IPS DF 4.7 (cell line): ENCODE data around the gene AGAP1.
A peak's percentile ranks its signal among the peaks of the same experiment; 100 is the strongest.

Experiments used
- DNase-seq: peaks from one replicate; pipeline ENCODE4 v3.0.0-alpha.2; 2013; ENCODE audit warnings: low spot score; ENCODE audit errors: extremely low read depth

AGAP1 gene

GRCh38 chr2:235802542-235802941, 308.7 kb downstream of the AGAP1 start:
- no peak for DNase-seq

GRCh38 chr2:235803028-235803427, 309.2 kb downstream of the AGAP1 start:
- DNase-seq = no peak

GRCh38 chr2:235804676-235805075, 310.8 kb downstream of the AGAP1 start:
- DNase-seq = no peak

DNA sequence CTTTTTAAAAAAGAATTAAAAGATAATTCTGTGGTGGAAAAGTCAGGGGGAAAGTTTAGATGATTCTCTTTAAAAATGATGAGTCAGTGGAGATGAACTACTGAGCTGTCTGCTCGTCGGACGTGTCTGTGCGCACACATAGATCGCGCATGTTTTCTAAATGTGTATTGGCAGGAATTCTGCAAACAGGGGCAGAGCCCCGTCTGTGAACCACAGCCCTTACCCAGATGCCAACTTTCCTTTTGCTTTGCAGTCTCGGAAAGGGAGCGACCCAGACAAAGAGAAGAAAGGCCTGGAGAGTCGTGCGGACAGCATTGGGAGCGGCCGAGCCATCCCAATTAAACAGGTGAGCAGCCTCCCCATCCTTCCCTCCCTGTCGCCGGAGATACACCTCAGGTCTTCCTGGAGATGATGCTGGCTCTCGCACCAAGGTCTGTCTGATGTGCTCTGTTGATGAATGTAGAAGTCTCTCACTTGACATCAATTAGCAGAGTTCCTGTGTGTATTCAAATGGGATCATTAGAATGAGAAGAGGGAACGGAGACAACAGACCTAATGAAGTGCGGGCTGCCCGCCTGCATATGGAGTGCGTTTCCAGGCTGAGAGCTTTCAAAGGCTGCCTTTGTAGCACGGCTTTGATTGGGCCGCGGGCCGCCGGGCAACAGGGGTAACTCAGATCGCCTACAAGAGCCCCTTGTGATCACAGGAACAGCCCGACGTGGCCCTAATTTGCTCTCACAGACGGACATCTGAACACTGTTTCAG, 313.3 kb downstream of the AGAP1 start:
- DNase-seq = peak; percentile 33

- no peak for DNase-seq
These were observed 314.5 kb downstream of the AGAP1 start for GRCh38 chr2:235808366-235808765.

GRCh38 chr2:235810252-235810651, 316.4 kb downstream of the AGAP1 start:
- no peak for DNase-seq

DNA sequence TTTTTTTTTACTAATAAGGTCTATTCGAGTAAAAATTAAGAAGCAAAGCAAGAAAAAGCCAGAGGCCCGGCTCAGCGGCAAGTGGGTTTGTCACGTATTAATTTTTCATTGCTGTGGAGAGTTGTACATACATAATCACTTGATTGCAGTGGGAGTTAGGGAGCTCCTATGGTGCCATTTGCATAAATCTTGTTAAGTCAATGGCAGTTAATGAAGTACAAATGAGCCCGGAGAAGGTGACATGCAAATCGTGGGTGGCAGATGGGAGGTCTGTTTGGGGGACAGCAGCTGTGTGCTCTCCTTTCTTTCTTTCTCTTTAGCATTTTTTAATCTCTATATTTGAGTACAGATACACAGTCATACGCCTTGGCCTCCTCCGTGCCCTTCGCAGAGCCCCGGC, 317.0 kb downstream of the AGAP1 start:
- no peak for DNase-seq

DNA sequence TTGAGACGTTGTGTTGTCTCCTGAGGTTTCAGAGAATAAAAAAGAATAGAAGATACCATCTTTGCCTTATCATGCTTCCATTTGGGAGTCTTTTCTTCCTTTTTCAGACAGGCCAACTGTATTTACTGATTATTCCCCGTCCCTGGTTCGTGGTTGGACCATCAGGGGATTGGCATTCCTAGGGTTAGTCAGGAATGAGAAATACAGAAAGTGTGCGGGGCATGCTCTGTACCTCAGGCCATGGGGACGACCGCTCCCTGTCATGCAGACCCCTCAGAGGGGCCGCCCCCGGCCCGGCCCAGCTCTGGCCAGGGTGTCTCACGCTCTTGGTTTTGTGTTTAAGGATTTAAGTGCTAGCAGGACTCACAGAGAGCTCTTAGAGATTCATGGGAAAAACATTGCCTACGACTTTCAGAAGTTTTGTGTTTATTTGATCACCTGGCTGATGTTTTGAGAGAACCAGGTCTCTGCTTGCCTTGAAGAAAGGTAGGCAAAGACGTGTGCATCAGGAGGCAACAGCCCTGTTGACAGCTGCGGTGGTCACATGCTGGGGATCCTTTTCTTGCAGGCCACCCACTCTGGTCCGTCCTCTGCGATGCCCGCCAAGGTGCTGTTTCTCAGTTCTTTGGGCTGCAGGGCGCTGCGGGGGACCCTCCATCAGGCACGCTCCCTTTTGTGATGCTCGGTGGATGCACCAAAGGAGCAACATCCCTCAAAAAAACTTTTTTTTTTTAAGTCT, 317.8 kb downstream of the AGAP1 start:
- no peak for DNase-seq

DNA sequence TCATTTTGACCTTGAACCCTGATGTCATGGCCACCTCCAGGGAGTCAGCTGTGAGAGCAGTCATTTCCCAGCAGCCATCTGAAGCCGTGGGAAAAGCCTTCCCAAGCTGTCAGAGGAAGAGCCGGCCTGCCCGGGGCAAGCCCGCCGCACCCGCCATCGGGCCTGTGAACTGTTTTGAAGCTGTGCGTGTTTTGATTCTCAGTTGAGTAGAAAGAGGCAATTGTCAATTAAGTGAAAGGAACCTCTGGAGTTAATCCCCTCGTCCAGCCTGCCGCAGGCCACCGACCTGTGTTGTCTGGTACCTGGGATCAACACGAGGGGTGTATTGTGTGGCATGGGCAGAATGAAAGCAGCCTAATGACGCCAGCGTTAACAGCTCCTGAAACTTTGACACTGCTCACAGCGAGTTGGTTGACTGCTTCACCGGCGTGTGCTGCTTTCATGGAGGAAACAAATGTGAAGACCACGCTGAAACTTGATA, 318.4 kb downstream of the AGAP1 start:
- no peak for DNase-seq

DNA sequence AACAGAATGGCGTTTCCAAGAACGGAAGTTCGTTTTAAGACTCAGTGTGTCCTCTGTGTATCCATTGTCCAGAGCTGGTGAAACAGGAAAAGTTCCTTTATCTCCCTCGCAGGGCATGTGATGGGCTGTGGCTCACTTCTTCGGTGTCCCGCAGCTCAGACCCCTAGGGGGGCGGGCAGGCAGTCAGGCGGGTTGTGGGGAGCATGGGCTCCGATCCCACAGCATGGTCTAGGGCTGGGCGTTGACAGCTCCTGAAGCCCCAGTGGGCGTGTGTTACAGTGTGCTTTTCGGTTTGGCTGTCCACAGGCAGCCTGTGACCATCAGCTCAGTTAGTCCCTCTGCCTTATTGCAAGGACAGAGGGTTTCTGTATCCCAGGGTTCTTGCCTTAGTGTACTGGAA, 319.6 kb downstream of the AGAP1 start:
- DNase-seq = no peak

- no peak for DNase-seq
These were observed 326.7 kb downstream of the AGAP1 start for GRCh38 chr2:235820571-235820970.

DNA sequence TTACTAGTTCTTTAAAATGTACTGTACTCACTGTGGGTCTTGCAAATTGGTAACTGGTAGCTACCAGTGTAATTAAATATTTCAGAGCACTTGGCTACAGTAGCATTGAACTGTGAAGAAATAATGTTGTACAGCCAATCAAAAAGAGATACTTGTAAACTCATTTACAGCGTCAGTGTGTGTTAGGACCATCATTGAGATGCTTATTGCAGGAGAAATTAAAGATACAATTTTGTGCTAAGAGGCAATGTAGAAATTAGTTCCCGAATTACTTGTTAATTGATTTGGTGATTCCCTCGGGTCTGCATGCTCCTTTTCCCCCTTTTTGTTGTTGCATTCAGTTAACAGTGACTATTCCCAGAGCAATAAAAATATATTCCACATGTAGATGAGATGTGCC, 330.5 kb downstream of the AGAP1 start:
- no peak for DNase-seq

DNA sequence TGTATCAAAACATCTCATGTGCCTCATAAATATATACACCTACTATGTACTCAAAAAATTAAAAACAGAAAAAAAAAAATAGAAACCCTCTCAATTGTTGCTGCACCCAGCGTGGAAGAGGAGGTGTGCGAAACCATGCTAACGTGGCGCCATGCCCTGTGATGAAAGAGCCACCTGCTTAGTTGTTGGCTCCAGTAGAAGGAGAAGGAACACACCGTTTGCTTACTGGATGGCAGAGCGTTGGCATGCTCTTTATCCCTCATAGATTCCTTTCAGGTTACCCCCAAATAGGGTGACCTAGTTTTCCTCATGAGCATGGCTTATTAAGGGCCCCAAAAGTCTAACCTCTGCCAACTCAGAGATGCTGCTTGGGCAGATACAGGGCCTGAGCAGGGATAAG, 332.1 kb downstream of the AGAP1 start:
- DNase-seq = no peak

GRCh38 chr2:235826826-235827225, 333.0 kb downstream of the AGAP1 start:
- DNase-seq = no peak

- DNase-seq = no peak
These were observed 333.7 kb downstream of the AGAP1 start for GRCh38 chr2:235827585-235827992.

GRCh38 chr2:235829726-235830125, 335.9 kb downstream of the AGAP1 start:
- no peak for DNase-seq

DNA sequence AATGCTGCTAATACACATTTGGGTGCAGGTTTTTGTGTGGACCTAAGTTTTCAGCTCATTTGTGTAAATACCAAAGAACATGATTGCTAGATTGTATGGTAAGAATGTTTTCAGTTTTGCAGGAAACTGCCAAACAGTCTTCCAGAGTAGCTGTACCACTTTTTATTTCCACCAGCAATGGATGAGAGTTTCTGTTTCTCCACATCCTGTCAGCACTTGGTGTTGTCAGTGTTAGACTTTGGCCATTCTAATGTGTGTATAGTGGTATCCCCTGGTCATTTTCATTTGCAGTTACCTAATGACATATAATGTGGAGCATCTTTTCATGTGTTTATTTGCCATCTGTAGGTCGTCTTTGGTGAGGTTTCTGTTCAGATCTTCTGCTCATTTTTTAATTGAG, 337.9 kb downstream of the AGAP1 start:
- no peak for DNase-seq

- no peak for DNase-seq
These were observed 339.1 kb downstream of the AGAP1 start for GRCh38 chr2:235832941-235833340.

GRCh38 chr2:235833971-235834620, 340.3 kb downstream of the AGAP1 start:
- DNase-seq = no peak

GRCh38 chr2:235834781-235835180, 340.9 kb downstream of the AGAP1 start:
- DNase-seq = no peak

GRCh38 chr2:235835810-235836209, 342.0 kb downstream of the AGAP1 start:
- no peak for DNase-seq

DNA sequence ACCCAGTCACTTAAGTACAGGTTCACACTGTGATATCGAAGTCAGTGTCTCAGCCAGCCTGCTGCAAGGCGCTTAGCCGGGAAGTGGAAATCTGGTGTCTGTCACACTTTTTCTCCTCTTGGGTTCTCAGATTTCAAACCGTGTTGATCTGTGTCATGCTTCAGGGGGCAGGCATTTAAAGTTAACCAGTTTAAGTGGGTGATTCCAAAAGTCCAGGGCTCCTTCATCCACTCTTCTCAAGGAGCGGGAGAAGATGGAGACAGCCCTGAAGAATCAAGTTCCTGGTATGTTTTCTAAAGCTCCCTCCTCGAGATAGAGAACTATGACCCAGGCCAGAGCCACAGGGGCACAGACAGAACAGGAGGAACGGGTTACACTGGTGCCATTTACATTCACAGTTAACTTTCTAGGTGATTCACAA, 342.7 kb downstream of the AGAP1 start:
- no peak for DNase-seq
